Activated naive CD8-positive, alpha-beta T cell treated with anti-CD3 and anti-CD28 coated beads, Interleukin-2, amount 10 ng/mL, durations not matched to agents 7 days and 5 days (primary cell): ENCODE data around the gene SLC12A5. TPM values are rescaled to one million over a fixed set of nuclear protein-coding genes. Genes with fewer than 3 reads are reported as not detected.

Experiments used
- ATAC-seq: fragments of 150-1000 bp; cut with Tn5 transposase; one replicate; pipeline ENCODE4 v1.10.0; 2021; ENCODE audit warnings: low read depth, moderate library complexity
- POLR2A ChIA-PET: fragments of 350-600 bp; sonication (Branson Sonifier 250); formaldehyde crosslinking; loops from one replicate; lab custom pipeline; 2021; ENCODE audit warnings: antibody characterized with exemption; lab: Charles Lee
- DNase-seq: peaks from one replicate; pipeline ENCODE4 v3.0.0; 2021
- H3K27ac Mint-ChIP-seq: one replicate; pipeline ENCODE4 v1.8.0; 2022; ENCODE audit warnings: mild to moderate bottlenecking, mixed read lengths
- H3K27me3 Mint-ChIP-seq: one replicate; pipeline ENCODE4 v1.8.0; 2022; ENCODE audit warnings: mild to moderate bottlenecking, moderate library complexity, mixed read lengths
- H3K36me3 Mint-ChIP-seq: one replicate; pipeline ENCODE4 v1.8.0; 2021; ENCODE audit warnings: mild to moderate bottlenecking, mixed read lengths
- H3K4me1 Mint-ChIP-seq: one replicate; pipeline ENCODE4 v1.8.0; 2021; ENCODE audit warnings: mixed read lengths
- H3K4me3 Mint-ChIP-seq: one replicate; pipeline ENCODE4 v1.8.0; 2022; ENCODE audit warnings: mild to moderate bottlenecking, moderate library complexity, mixed read lengths
- H3K9me3 Mint-ChIP-seq: one replicate; pipeline ENCODE4 v1.8.0; 2021; ENCODE audit warnings: mixed read lengths
- total RNA-seq, 2 experiments: library from RNA; stranded (reverse); gene quantifications; one replicate each; pipeline ENCODE4 v1.2.3, GENCODE V29; 2021

SLC12A5 gene
- total RNA-seq, 2 experiments from 2014 or later: 1.6 to 1.9 TPM

GRCh38 chr20:46070215-46070900, 41.3 kb downstream of the SLC12A5 start:
- Mint-ChIP-seq H3K4me3 (no peak overlapping the region), H3K27ac (no peak overlapping the region)
- DNase-seq: no peak

GRCh38 chr20:46071573-46071972, 42.6 kb downstream of the SLC12A5 start:
- DNase-seq: no peak
- H3K36me3 Mint-ChIP-seq: peaks cover 7% of the 10 kb centered on the region
- H3K27me3 Mint-ChIP-seq: no peaks in the 10 kb centered on the region
- no peak for ATAC-seq
- peaks cover 4% of the 10 kb centered on the region for H3K4me1 Mint-ChIP-seq
- H3K9me3 Mint-ChIP-seq: no peaks in the 10 kb centered on the region
- H3K27ac Mint-ChIP-seq: no peak overlapping the region
- H3K4me3 Mint-ChIP-seq: no peak overlapping the region
- POLR2A ChIA-PET: no interaction called here

More at GRCh38 chr20:46070215-46070900, 41.3 kb downstream of the SLC12A5 start:
- no peak for ATAC-seq
- H3K9me3 Mint-ChIP-seq: no peaks in the 10 kb centered on the region
- H3K36me3 Mint-ChIP-seq: peaks cover 11% of the 10 kb centered on the region
- peaks cover 4% of the 10 kb centered on the region for H3K4me1 Mint-ChIP-seq
- POLR2A ChIA-PET: no interaction called here
- no peaks in the 10 kb centered on the region for H3K27me3 Mint-ChIP-seq

GRCh38 chr20:46073024-46073423, 44.0 kb downstream of the SLC12A5 start:
- POLR2A ChIA-PET: no interaction called here
- no peak overlapping the region for H3K4me3 Mint-ChIP-seq
- no peaks in the 10 kb centered on the region for H3K9me3 Mint-ChIP-seq
- H3K27ac Mint-ChIP-seq: no peak overlapping the region
- H3K36me3 Mint-ChIP-seq: peaks cover 5% of the 10 kb centered on the region
- DNase-seq (no peak), ATAC-seq (no peak)
- no peaks in the 10 kb centered on the region for H3K27me3 Mint-ChIP-seq
- H3K4me1 Mint-ChIP-seq: peaks cover 4% of the 10 kb centered on the region

DNA sequence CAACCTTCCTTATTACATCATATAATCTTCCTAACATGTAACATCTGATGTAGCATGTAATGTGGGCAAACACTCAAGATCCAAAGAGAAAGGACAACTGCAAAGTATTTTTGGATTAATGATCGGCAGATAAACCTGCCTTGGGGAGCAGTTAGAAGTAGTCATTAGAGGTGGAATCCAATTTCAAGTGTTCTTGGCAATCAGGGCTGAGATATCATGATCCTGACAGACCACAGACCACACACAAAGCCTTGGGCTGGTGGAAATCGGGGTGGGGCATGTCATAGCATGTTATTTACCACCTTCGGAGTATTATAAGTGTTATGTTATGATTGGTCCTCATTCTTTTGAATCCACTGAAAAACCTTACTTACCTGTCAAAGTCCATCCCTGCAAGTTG, 44.4 kb downstream of the SLC12A5 start:
- DNase-seq: no peak
- POLR2A ChIA-PET: no interaction called here
- Mint-ChIP-seq H3K36me3 (peaks cover 5% of the 10 kb centered on the region), H3K9me3 (no peaks in the 10 kb centered on the region), H3K27ac (no peak overlapping the region), H3K4me1 (peaks cover 4% of the 10 kb centered on the region), H3K4me3 (no peak overlapping the region), H3K27me3 (no peaks in the 10 kb centered on the region)
- ATAC-seq: no peak

DNA sequence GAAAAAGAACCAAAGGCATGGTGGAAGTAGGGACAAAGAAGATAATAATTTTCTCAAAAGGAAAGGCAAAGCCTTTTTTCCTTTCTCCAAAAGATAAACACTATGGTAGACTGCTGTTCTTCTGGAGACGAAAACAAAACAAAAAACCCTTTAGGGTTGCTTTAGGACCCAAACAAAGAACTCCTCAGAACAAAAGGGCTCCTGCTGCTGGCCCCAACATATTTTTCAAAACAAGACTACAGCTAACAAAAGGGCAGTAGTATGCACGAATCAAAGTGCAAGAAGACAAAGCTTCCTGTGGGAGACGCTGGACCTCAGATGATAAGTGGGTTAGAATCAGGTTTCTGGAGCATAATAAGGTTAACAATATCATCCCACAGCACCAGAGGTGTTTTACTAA, 45.0 kb downstream of the SLC12A5 start:
- ATAC-seq: no peak
- Mint-ChIP-seq H3K9me3 (no peaks in the 10 kb centered on the region), H3K4me1 (peaks cover 4% of the 10 kb centered on the region), H3K27me3 (no peaks in the 10 kb centered on the region), H3K27ac (no peak overlapping the region), H3K36me3 (peaks cover 4% of the 10 kb centered on the region), H3K4me3 (no peak overlapping the region)
- DNase-seq: no peak
- POLR2A ChIA-PET: no interaction called here

- H3K27ac Mint-ChIP-seq: no peak overlapping the region
- H3K27me3 Mint-ChIP-seq: no peaks in the 10 kb centered on the region
- POLR2A ChIA-PET: no interaction called here
- H3K36me3 Mint-ChIP-seq: peaks cover 2% of the 10 kb centered on the region
- DNase-seq: no peak
- no peaks in the 10 kb centered on the region for H3K9me3 Mint-ChIP-seq
- H3K4me1 Mint-ChIP-seq: peaks cover 4% of the 10 kb centered on the region
- no peak overlapping the region for H3K4me3 Mint-ChIP-seq
- no peak for ATAC-seq
These were observed 47.8 kb downstream of the SLC12A5 start for GRCh38 chr20:46076806-46077205.

DNA sequence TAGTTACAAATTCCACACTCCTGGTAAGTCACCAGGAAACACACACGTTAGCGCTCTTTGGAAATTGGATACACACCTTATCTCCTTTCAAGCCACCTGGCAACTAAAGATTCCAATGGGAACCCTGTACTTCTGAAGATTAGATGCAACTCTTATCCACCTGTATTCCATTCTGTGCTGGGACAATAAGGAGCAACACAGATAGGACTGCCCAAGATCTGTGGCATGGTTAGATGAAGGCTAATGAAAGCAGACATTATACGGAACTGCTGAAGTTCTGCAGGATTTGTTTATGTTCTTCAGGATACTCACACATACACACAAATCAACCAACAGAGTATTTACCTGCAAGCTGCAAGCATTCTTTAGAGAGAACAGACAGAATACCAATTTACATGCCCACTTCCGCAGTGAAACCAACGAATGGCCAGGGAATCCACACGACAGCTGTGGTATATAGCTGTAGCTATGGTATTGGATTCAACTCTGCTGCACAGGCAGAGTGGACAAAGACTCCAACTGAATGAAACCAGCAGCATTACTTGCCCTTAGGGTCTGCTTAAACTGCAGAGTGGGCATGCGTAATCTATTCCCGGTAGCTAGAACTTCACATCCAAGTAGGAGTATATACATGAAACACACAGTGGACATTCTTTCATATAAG, 48.8 kb downstream of the SLC12A5 start:
- POLR2A ChIA-PET: no interaction called here
- Mint-ChIP-seq H3K27ac (no peak overlapping the region), H3K36me3 (peaks cover 2% of the 10 kb centered on the region)

GRCh38 chr20:46078954-46079353, 49.9 kb downstream of the SLC12A5 start:
- no peak for ATAC-seq
- POLR2A ChIA-PET: no interaction called here

More for the DNA sequence above, 48.8 kb downstream of the SLC12A5 start:
- Mint-ChIP-seq H3K27me3 (no peaks in the 10 kb centered on the region), H3K4me1 (peaks cover 4% of the 10 kb centered on the region), H3K9me3 (no peaks in the 10 kb centered on the region), H3K4me3 (no peak overlapping the region)
- no peak for DNase-seq
- no peak for ATAC-seq

DNA sequence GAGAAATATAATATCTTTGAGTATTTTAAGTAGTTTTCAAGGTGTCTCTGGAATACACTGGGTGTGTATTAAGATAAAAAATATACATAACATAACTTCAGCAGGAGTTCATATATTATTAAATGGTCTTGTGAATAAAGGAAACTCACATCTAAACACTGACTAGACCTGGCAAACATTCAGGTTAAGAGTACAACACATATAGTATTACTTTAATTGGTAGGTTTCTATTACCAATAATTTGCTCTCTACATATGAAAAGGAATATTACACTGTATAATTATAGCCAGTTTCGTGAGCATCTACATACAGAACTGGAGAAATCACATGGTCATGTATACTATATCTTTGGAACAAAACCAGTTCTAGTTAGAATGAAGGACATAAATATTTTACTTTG, 52.1 kb downstream of the SLC12A5 start:
- H3K9me3 Mint-ChIP-seq: no peaks in the 10 kb centered on the region
- peaks cover 6% of the 10 kb centered on the region for H3K4me1 Mint-ChIP-seq
- DNase-seq (no peak), ATAC-seq (no peak)
- H3K4me3 Mint-ChIP-seq: no peak overlapping the region
- no peaks in the 10 kb centered on the region for H3K27me3 Mint-ChIP-seq
- H3K36me3 Mint-ChIP-seq: peaks cover 4% of the 10 kb centered on the region
- POLR2A ChIA-PET: no interaction called here
- no peak overlapping the region for H3K27ac Mint-ChIP-seq

More at GRCh38 chr20:46078954-46079353, 49.9 kb downstream of the SLC12A5 start:
- peaks cover 5% of the 10 kb centered on the region for H3K4me1 Mint-ChIP-seq
- H3K27ac Mint-ChIP-seq: no peak overlapping the region
- peaks cover 2% of the 10 kb centered on the region for H3K36me3 Mint-ChIP-seq
- H3K4me3 Mint-ChIP-seq: no peak overlapping the region
- no peak for DNase-seq
- no peaks in the 10 kb centered on the region for H3K9me3 Mint-ChIP-seq
- H3K27me3 Mint-ChIP-seq: no peaks in the 10 kb centered on the region

- Mint-ChIP-seq H3K4me1 (peaks cover 17% of the 10 kb centered on the region), H3K27me3 (no peaks in the 10 kb centered on the region), H3K9me3 (no peaks in the 10 kb centered on the region), H3K27ac (no peak overlapping the region), H3K4me3 (no peak overlapping the region), H3K36me3 (peaks cover 2% of the 10 kb centered on the region)
- POLR2A ChIA-PET: no interaction called here
- no peak for DNase-seq
- no peak for ATAC-seq
These were observed 54.1 kb downstream of the SLC12A5 start for GRCh38 chr20:46083101-46083500.

- POLR2A ChIA-PET: no interaction called here
- Mint-ChIP-seq H3K4me3 (no peak overlapping the region), H3K27me3 (no peaks in the 10 kb centered on the region), H3K4me1 (peaks cover 22% of the 10 kb centered on the region), H3K9me3 (no peaks in the 10 kb centered on the region), H3K36me3 (peaks cover 2% of the 10 kb centered on the region), H3K27ac (no peak overlapping the region)
- DNase-seq (no peak), ATAC-seq (no peak)
These were observed 54.6 kb downstream of the SLC12A5 start for GRCh38 chr20:46083531-46084061.

GRCh38 chr20:46084805-46085178, 55.8 kb downstream of the SLC12A5 start:
- Mint-ChIP-seq H3K4me3 (no peak overlapping the region), H3K27me3 (no peaks in the 10 kb centered on the region), H3K36me3 (peaks cover 2% of the 10 kb centered on the region), H3K9me3 (no peaks in the 10 kb centered on the region), H3K27ac (no peak overlapping the region), H3K4me1 (peaks cover 23% of the 10 kb centered on the region)
- ATAC-seq: no peak
- DNase-seq: no peak
- POLR2A ChIA-PET: no interaction called here

GRCh38 chr20:46085179-46085851, 56.3 kb downstream of the SLC12A5 start:
- H3K27me3 Mint-ChIP-seq: no peaks in the 10 kb centered on the region

More at GRCh38 chr20:46085179-46085851, 56.3 kb downstream of the SLC12A5 start:
- ATAC-seq: no peak
- DNase-seq: no peak
- peaks cover 27% of the 10 kb centered on the region for H3K4me1 Mint-ChIP-seq
- no peak overlapping the region for H3K4me3 Mint-ChIP-seq
- no peaks in the 10 kb centered on the region for H3K9me3 Mint-ChIP-seq
- POLR2A ChIA-PET: no interaction called here
- no peak overlapping the region for H3K27ac Mint-ChIP-seq
- peaks cover 2% of the 10 kb centered on the region for H3K36me3 Mint-ChIP-seq
